GM12878 (cell line): ENCODE data around the gene ULBP2. TPM values are rescaled to one million over a fixed set of nuclear protein-coding genes. Genes with fewer than 3 reads are reported as not detected.

ENCODE experiments used
- ATAC-seq: fragments of 200-7000 bp; cut with Tn5 transposase; 3 replicates; pipeline ENCODE4 v1.9.1; 2020; ENCODE audit warnings: mild to moderate bottlenecking, moderate library complexity
- BruUV-seq: library from RNA; stranded (reverse); fragments of 400-500 nt; replicated peaks from 2 replicates; lab custom pipeline; 2021; lab: Mats Ljungman, UMichigan
- CTCF ChIA-PET: fragments of 300-600 bp; sonication (Branson Sonifier 250); formaldehyde crosslinking; extraction: SDS; loops from one replicate; lab custom pipeline; 2021; ENCODE audit warnings: inconsistent platforms; lab: Yijun Ruan, JAX
- POLR2A ChIA-PET: fragments of 350-600 bp; formaldehyde crosslinking; extraction: SDS; loops from one replicate; lab custom pipeline; 2021; ENCODE audit warnings: inconsistent platforms; lab: Charles Lee
- RAD21 ChIA-PET: fragments of 300-600 bp; sonication (Branson Sonifier 250); formaldehyde crosslinking; loops from one replicate; lab custom pipeline; 2023; ENCODE audit warnings: antibody characterized with exemption; ENCODE audit not compliant: unreplicated experiment; lab: Charles Lee
- SMC1A ChIA-PET: fragments of 300-600 bp; sonication (Branson Sonifier 250); formaldehyde crosslinking; loops from one replicate; lab custom pipeline; 2023; ENCODE audit not compliant: unreplicated experiment, uncharacterized antibody; lab: Charles Lee
- DNase-seq: peaks from one replicate; pipeline ENCODE4 v3.0.0-alpha.2; 2011; ENCODE audit warnings: low read depth, low spot score
- FAIRE-seq: peaks from 3 replicates; lab custom pipeline; 2011; peaks lifted over from hg19 to GRCh38; lab: Jason Lieb, UNC
- H2AFZ ChIP-seq: 2 replicates; pipeline ENCODE4 v1.6.0; 2011; ENCODE audit warnings: low read depth, low read length, control low read depth; ENCODE audit not compliant: control insufficient read depth
- H3K27ac ChIP-seq: 2 replicates; pipeline ENCODE4 v1.5.1; 2011; ENCODE audit warnings: control low read depth; ENCODE audit not compliant: control insufficient read depth, insufficient read depth
- H3K27me3 ChIP-seq, 2 experiments: replicated peaks in 1 of 2; 2 replicates each; pipeline versions ENCODE4 v1.6.0 to v1.6.1; 2011; ENCODE audit warnings: low read length in 1 of 2; ENCODE audit not compliant: control insufficient read depth in 2 of 2, insufficient read depth in 2 of 2
- H3K36me3 ChIP-seq, 2 experiments: 2 replicates each; pipeline ENCODE4 v1.5.1; 2011; ENCODE audit warnings: low read length in 1 of 2; ENCODE audit not compliant: control insufficient read depth in 2 of 2, insufficient read depth in 2 of 2
- H3K4me1 ChIP-seq: 2 replicates; pipeline ENCODE4 v1.6.1; 2011; ENCODE audit warnings: mild to moderate bottlenecking, low read length, moderate library complexity, mixed read lengths; ENCODE audit not compliant: control insufficient read depth, insufficient read depth
- H3K4me2 ChIP-seq: 2 replicates; pipeline ENCODE4 v1.6.0; 2011; ENCODE audit warnings: control low read depth; ENCODE audit not compliant: control insufficient read depth, insufficient read depth
- H3K4me3 ChIP-seq: fragments of 200-600 bp; sonication (generic); 2 replicates; pipeline ENCODE4 v1.5.1; 2016
- H3K79me2 ChIP-seq: 2 replicates; pipeline ENCODE4 v1.6.0; 2011; ENCODE audit warnings: low read length; ENCODE audit not compliant: control insufficient read depth, insufficient read depth
- H3K9ac ChIP-seq: 2 replicates; pipeline ENCODE4 v1.8.0; 2011; ENCODE audit warnings: low read length, control low read depth, mixed read lengths; ENCODE audit not compliant: control insufficient read depth, insufficient read depth
- H3K9me3 ChIP-seq: replicated peaks from 3 replicates; pipeline ENCODE4 v1.5.1; 2011; ENCODE audit warnings: mild to moderate bottlenecking, low read length; ENCODE audit not compliant: control insufficient read depth, insufficient read depth
- H4K20me1 ChIP-seq: 2 replicates; pipeline ENCODE4 v1.6.0; 2011; ENCODE audit not compliant: control insufficient read depth, insufficient read depth
- BHLHE40 ChIP-seq, 2 experiments: fragments of 450-650 bp in 1 of 2; IDR thresholded peaks; 2 replicates each; pipeline ENCODE4 v1.6.1; 2011 to 2017; ENCODE audit warnings: low read depth in 2 of 2, borderline replicate concordance in 1 of 2, improper control_type of control experiment in 1 of 2, low read length in 1 of 2, mild to moderate bottlenecking in 1 of 2
- HDAC6 ChIP-seq: fragments of 200-600 bp; sonication (generic); IDR thresholded peaks from one replicate; pipeline ENCODE4 v1.8.0; 2017; ENCODE audit warnings: antibody characterized with exemption; ENCODE audit not compliant: unreplicated experiment
- IKZF2 ChIP-seq, 2 experiments: fragments of 450-650 bp; IDR thresholded peaks; 2 replicates each; pipeline ENCODE4 v1.6.1; 2017; ENCODE audit warnings: mild to moderate bottlenecking in 2 of 2, moderate library complexity in 2 of 2
- MYC ChIP-seq: IDR thresholded peaks from 2 replicates; pipeline ENCODE4 v1.6.1; 2011; ENCODE audit warnings: mild to moderate bottlenecking, low read length, moderate library complexity, inconsistent platforms; ENCODE audit not compliant: insufficient read depth, insufficient replicate concordance, insufficient read length, severe bottlenecking
- SIX5 ChIP-seq: IDR thresholded peaks from 2 replicates; pipeline ENCODE4 v1.6.1; 2011; ENCODE audit warnings: mild to moderate bottlenecking, low read depth, low read length, moderate library complexity; ENCODE audit not compliant: severe bottlenecking
- SRF ChIP-seq, 2 experiments: IDR thresholded peaks; 2 replicates each; pipeline ENCODE4 v1.6.1; 2011; ENCODE audit warnings: low read depth in 2 of 2, low read length in 2 of 2, mild to moderate bottlenecking in 1 of 2, moderate library complexity in 1 of 2
- TCF3 ChIP-seq: IDR thresholded peaks from 2 replicates; pipeline ENCODE4 v1.6.1; 2012; ENCODE audit warnings: low read depth, mild to moderate bottlenecking, low read length, borderline replicate concordance; ENCODE audit not compliant: insufficient read depth
- YBX1 ChIP-seq: fragments of 450-650 bp; IDR thresholded peaks from 2 replicates; pipeline ENCODE4 v1.6.1; 2016; ENCODE audit warnings: antibody characterized with exemption
- ZNF207 ChIP-seq: fragments of 450-650 bp; IDR thresholded peaks from 2 replicates; pipeline ENCODE4 v1.6.1; 2014; ENCODE audit warnings: antibody characterized with exemption, mild to moderate bottlenecking, borderline replicate concordance
- ZNF24 ChIP-seq: fragments of 450-650 bp; IDR thresholded peaks from 2 replicates; pipeline ENCODE4 v1.6.1; 2017; ENCODE audit warnings: antibody characterized with exemption, mild to moderate bottlenecking
- WGBS: methylation state at CpG from one replicate; pipeline ENCODE4 v1.1.6; 2016; ENCODE audit warnings: low lambda C conversion rate; ENCODE audit not compliant: insufficient replicate concordance, insufficient coverage; ENCODE audit errors: missing lambda C conversion rate; 5-methylcytosine and 5-hydroxymethylcytosine counted together
- in situ Hi-C: fragments of 300-500 bp; cut with MboI; formaldehyde crosslinking; loops from 9 replicates; pipeline ENCODE4 v1.14.3; 2018; ENCODE audit warnings: mixed read lengths
- intact Hi-C: fragments of 100-400 bp; cut with micrococcal nuclease; formaldehyde crosslinking; loops from one replicate; pipeline ENCODE4 v1.14.2; 2022; ENCODE audit not compliant: unreplicated experiment
- polyA plus RNA-seq, 11 experiments: library from polyadenylated mRNA; depleted of rRNA in 4 of 11; unstranded in 6 of 11; stranded (reverse) in 5 of 11; fragments of >200 nt; fragmentation: Nextera tagmentation in 4 of 11; fragmentation: Illumina TruSeq in 1 of 11; extraction: Ambion mirVana in 4 of 11; extraction: Trizol in 1 of 11; gene quantifications; 1 replicate in 1 of 11; 2 replicates in 10 of 11; pipeline versions ENCODE4 v1.2.1 to v1.2.3, GENCODE V29; 2011 to 2016; ENCODE audit warnings: inconsistent platforms in 2 of 11, missing spikeins in 2 of 11, low read depth in 1 of 11
- total RNA-seq, 4 experiments: library from RNA; depleted of rRNA in 3 of 4; stranded (reverse); fragments of >200 nt in 3 of 4; fragmentation: Illumina TruSeq in 1 of 4; extraction: Trizol in 1 of 4; gene quantifications; 2 replicates each; pipeline versions ENCODE4 v1.2.1 to v1.2.3, GENCODE V29; 2013 to 2021
- TF ChIP-seq, protein P1 (sequence below): IDR thresholded peaks from 2 replicates; pipeline ENCODE4 v1.6.1; 2012; ENCODE audit warnings: improper control_type of control experiment, low read depth, low read length; ENCODE audit not compliant: insufficient replicate concordance
- TF ChIP-seq, protein P2 (sequence below): fragments of 450-650 bp; IDR thresholded peaks from 2 replicates; pipeline ENCODE4 v1.6.1; 2016; ENCODE audit warnings: mild to moderate bottlenecking

ULBP2 gene
- total and polyA plus RNA-seq, 10 of the 15 experiments (the other 5 are each of a cell fraction or from before 2014, with no cell fraction given): 0.16 to 2.5 (median 0.22) TPM; not detected in 3

- SMC1A ChIA-PET: interaction anchor here (1.2 kb wide), 1 partner anchor 66 kb away, joined by 3 read pairs; no protein-coding TSS in a partner anchor
- DNase-seq (no peak), ATAC-seq (no peak), FAIRE-seq (no peak)
- H3K4me2 ChIP-seq: no peak overlapping the region
- intact Hi-C loops: no loop called here
- CTCF ChIA-PET: interaction anchor here (1.7 to 2.0 kb wide), 2 partner anchors 56 to 66 kb away, joined by 5 to 6 read pairs; no protein-coding TSS in a partner anchor
- no TSS peak for BruUV-seq
- H3K27ac ChIP-seq: no peak overlapping the region
- H3K79me2 ChIP-seq: no peaks in the 10 kb centered on the region
- TF ChIP-seq HDAC6 (no peak), ZNF207 (no peak), IKZF2 (IDR thresholded peaks at IDR 0.05) (no peak), YBX1 (no peak), ZNF24 (no peak), MYC (no peak), BHLHE40 (IDR thresholded peaks at IDR 0.05; ENCODE audit: borderline replicate concordance in 1 of 2, low read depth in 2 of 2, low read length in 1 of 2) (no peak), TCF3 (no peak), SRF (IDR thresholded peaks at IDR 0.05; ENCODE audit: low read depth in 2 of 2, low read length in 2 of 2) (no peak), SIX5 (no peak)
- TF ChIP-seq, protein P1, sequence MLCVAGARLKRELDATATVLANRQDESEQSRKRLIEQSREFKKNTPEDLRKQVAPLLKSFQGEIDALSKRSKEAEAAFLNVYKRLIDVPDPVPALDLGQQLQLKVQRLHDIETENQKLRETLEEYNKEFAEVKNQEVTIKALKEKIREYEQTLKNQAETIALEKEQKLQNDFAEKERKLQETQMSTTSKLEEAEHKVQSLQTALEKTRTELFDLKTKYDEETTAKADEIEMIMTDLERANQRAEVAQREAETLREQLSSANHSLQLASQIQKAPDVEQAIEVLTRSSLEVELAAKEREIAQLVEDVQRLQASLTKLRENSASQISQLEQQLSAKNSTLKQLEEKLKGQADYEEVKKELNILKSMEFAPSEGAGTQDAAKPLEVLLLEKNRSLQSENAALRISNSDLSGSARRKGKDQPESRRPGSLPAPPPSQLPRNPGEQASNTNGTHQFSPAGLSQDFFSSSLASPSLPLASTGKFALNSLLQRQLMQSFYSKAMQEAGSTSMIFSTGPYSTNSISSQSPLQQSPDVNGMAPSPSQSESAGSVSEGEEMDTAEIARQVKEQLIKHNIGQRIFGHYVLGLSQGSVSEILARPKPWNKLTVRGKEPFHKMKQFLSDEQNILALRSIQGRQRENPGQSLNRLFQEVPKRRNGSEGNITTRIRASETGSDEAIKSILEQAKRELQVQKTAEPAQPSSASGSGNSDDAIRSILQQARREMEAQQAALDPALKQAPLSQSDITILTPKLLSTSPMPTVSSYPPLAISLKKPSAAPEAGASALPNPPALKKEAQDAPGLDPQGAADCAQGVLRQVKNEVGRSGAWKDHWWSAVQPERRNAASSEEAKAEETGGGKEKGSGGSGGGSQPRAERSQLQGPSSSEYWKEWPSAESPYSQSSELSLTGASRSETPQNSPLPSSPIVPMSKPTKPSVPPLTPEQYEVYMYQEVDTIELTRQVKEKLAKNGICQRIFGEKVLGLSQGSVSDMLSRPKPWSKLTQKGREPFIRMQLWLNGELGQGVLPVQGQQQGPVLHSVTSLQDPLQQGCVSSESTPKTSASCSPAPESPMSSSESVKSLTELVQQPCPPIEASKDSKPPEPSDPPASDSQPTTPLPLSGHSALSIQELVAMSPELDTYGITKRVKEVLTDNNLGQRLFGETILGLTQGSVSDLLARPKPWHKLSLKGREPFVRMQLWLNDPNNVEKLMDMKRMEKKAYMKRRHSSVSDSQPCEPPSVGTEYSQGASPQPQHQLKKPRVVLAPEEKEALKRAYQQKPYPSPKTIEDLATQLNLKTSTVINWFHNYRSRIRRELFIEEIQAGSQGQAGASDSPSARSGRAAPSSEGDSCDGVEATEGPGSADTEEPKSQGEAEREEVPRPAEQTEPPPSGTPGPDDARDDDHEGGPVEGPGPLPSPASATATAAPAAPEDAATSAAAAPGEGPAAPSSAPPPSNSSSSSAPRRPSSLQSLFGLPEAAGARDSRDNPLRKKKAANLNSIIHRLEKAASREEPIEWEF: no peak
- TF ChIP-seq, protein P2, sequence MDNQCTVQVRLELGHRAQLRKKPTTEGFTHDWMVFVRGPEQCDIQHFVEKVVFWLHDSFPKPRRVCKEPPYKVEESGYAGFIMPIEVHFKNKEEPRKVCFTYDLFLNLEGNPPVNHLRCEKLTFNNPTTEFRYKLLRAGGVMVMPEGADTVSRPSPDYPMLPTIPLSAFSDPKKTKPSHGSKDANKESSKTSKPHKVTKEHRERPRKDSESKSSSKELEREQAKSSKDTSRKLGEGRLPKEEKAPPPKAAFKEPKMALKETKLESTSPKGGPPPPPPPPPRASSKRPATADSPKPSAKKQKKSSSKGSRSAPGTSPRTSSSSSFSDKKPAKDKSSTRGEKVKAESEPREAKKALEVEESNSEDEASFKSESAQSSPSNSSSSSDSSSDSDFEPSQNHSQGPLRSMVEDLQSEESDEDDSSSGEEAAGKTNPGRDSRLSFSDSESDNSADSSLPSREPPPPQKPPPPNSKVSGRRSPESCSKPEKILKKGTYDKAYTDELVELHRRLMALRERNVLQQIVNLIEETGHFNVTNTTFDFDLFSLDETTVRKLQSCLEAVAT: no peak
- POLR2A ChIA-PET: no interaction called here
- no peak overlapping the region for H2AFZ ChIP-seq
- H3K4me1 ChIP-seq: no peaks in the 10 kb centered on the region
- in situ Hi-C loops: no loop called here
- H3K4me3 ChIP-seq: no peak overlapping the region
- H3K36me3 ChIP-seq: no peaks in the 10 kb centered on the region
- WGBS: 24% methylated on average over 9 of the region's 9 CpGs
- no peaks in the 10 kb centered on the region for H4K20me1 ChIP-seq
- RAD21 ChIA-PET: no interaction called here
- no peak overlapping the region for H3K9ac ChIP-seq
- no peaks in the 10 kb centered on the region for H3K9me3 ChIP-seq
- peaks cover 2 to 5% of the 10 kb centered on the region in 2 experiments; a peak in 3 of 4 replicates for H3K27me3 ChIP-seq
Measured at GRCh38 chr6:149951096-149951495, 9.3 kb downstream of the ULBP2 start.
